ENCODE measurements around the gene NINJ1.

GRCh38 chr9:93128011-93128714, 5.9 kb downstream of the NINJ1 start:
- no peak for TF ChIP-seq REST (IDR thresholded peaks at IDR 0.05; ENCODE audit: insufficient read depth in 1 of 2, low read depth in 2 of 2, low read length in 1 of 2)
- TF ChIP-seq, protein P1, sequence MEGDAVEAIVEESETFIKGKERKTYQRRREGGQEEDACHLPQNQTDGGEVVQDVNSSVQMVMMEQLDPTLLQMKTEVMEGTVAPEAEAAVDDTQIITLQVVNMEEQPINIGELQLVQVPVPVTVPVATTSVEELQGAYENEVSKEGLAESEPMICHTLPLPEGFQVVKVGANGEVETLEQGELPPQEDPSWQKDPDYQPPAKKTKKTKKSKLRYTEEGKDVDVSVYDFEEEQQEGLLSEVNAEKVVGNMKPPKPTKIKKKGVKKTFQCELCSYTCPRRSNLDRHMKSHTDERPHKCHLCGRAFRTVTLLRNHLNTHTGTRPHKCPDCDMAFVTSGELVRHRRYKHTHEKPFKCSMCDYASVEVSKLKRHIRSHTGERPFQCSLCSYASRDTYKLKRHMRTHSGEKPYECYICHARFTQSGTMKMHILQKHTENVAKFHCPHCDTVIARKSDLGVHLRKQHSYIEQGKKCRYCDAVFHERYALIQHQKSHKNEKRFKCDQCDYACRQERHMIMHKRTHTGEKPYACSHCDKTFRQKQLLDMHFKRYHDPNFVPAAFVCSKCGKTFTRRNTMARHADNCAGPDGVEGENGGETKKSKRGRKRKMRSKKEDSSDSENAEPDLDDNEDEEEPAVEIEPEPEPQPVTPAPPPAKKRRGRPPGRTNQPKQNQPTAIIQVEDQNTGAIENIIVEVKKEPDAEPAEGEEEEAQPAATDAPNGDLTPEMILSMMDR (IDR thresholded peaks at IDR 0.05): no peak
- TF ChIP-seq TCF7L2 (IDR thresholded peaks at IDR 0.05; ENCODE audit: low read depth, low read length): no peak
